ENCODE measurements around the gene LGALS7B.

GRCh38 chr19:38774181-38774950 lies 14.6 kb upstream of the LGALS7B start:
- no peak for TF ChIP-seq CTCF (IDR thresholded peaks at IDR 0.05 in 8 of 11, conservative IDR thresholded peaks at IDR 0.05 in 3 of 11)
- no peak for TF ChIP-seq POLR2AphosphoS5 (IDR thresholded peaks at IDR 0.05)

Measured in spleen (tissue), 7 donors.